Gastrocnemius medialis (tissue), 4 donors: Measurements from ENCODE around the gene DGCR2.
"Not testable (repeated sequence)": the region's sequence is repeated elsewhere in the genome, so short reads cannot be mapped to it uniquely, and the experiment has no call there.

Experiments
- POLR2A ChIP-seq, 2 donors: fragments of 450-650 bp; IDR thresholded peaks; one replicate each; pipeline ENCODE4 v1.6.1; 2017; ENCODE audit warnings: antibody characterized with exemption in 2 of 2, mild to moderate bottlenecking in 2 of 2, moderate library complexity in 2 of 2
- TF ChIP-seq, protein P1 (sequence below), 5 experiments: fragments of 450-650 bp in 3 of 5; fragments of 200-600 bp in 2 of 5; sonication (generic) in 2 of 5; IDR thresholded peaks in 4 of 5; conservative IDR thresholded peaks in 1 of 5; 1 replicate in 4 of 5; 2 replicates in 1 of 5; pipeline ENCODE4 v1.5.1; 2016 to 2019; ENCODE audit warnings: antibody characterized with exemption in 5 of 5, mild to moderate bottlenecking in 3 of 5, moderate library complexity in 3 of 5

DNA sequence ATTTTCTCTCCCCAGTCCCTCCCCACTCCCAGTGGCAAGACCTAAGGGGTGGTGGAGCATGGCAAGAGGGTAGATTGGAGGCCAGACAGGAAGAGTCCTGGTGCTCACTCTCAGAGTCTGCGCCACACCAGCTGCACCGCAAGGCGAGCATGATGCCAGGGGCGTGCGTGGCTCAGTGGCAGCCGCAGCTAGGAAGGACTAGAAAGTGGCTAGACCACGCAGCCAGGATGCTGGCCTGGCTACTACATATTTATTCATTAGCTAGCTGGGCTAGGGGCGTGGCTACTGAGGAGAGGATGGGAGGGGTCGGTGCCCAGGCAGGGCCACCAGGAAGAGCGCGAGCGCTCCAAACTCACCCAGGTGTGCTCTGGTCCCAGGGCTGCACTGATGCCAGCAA, 87.5 kb downstream of the DGCR2 start:
- TF ChIP-seq, protein P1, sequence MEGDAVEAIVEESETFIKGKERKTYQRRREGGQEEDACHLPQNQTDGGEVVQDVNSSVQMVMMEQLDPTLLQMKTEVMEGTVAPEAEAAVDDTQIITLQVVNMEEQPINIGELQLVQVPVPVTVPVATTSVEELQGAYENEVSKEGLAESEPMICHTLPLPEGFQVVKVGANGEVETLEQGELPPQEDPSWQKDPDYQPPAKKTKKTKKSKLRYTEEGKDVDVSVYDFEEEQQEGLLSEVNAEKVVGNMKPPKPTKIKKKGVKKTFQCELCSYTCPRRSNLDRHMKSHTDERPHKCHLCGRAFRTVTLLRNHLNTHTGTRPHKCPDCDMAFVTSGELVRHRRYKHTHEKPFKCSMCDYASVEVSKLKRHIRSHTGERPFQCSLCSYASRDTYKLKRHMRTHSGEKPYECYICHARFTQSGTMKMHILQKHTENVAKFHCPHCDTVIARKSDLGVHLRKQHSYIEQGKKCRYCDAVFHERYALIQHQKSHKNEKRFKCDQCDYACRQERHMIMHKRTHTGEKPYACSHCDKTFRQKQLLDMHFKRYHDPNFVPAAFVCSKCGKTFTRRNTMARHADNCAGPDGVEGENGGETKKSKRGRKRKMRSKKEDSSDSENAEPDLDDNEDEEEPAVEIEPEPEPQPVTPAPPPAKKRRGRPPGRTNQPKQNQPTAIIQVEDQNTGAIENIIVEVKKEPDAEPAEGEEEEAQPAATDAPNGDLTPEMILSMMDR (IDR thresholded peaks at IDR 0.05 in 4 of 5, conservative IDR thresholded peaks at IDR 0.05 in 1 of 5), result not testable (repeated sequence)
- not testable (repeated sequence) for TF ChIP-seq POLR2A (IDR thresholded peaks at IDR 0.05)
